Esophagus squamous epithelium (tissue), 4 donors: ENCODE measurements around the gene MTFMT.

Experiments used
- CTCF ChIP-seq, 6 experiments: fragments of 450-650 bp in 4 of 6; fragments of 200-600 bp in 2 of 6; sonication (generic) in 2 of 6; IDR thresholded peaks; one replicate each; pipeline ENCODE4 v1.5.1; 2016 to 2019; ENCODE audit warnings: antibody characterized with exemption in 6 of 6, mild to moderate bottlenecking in 4 of 6, moderate library complexity in 4 of 6
- POLR2A ChIP-seq, 4 donors: fragments of 450-650 bp; IDR thresholded peaks; one replicate each; pipeline ENCODE4 v1.6.1; 2017; ENCODE audit warnings: antibody characterized with exemption in 4 of 4, mild to moderate bottlenecking in 4 of 4, moderate library complexity in 3 of 4

GRCh38 chr15:65020419-65020818 is 9.0 kb downstream of the MTFMT start:
- TF ChIP-seq CTCF (IDR thresholded peaks at IDR 0.05) (no peak), POLR2A (IDR thresholded peaks at IDR 0.05) (no peak)
